HepG2 (cell line): Measurements from ENCODE around the gene MSGN1. TPM values are rescaled to one million over a fixed set of nuclear protein-coding genes. Genes with fewer than 3 reads are reported as not detected.
A peak's percentile ranks its signal among the peaks of the same experiment; 100 is the strongest.

ENCODE experiments used
- ATAC-seq: fragments of 200-7000 bp; cut with Tn5 transposase; 3 replicates; pipeline ENCODE4 v1.9.1; 2020; ENCODE audit warnings: mild to moderate bottlenecking, moderate library complexity
- BruUV-seq: library from RNA; stranded (reverse); fragments of 400-500 nt; replicated peaks from 2 replicates; lab custom pipeline; 2021; lab: Mats Ljungman, UMichigan
- CTCF ChIA-PET: fragments of 300-600 bp; formaldehyde crosslinking; extraction: SDS; loops from one replicate; lab custom pipeline; 2021; ENCODE audit warnings: low total read pairs, inconsistent platforms, low intra/inter-chr PET ratio; lab: Yijun Ruan, JAX
- POLR2A ChIA-PET: fragments of 350-600 bp; sonication (Branson Sonifier 250); formaldehyde crosslinking; loops from one replicate; lab custom pipeline; 2020; ENCODE audit warnings: antibody characterized with exemption, inconsistent platforms; lab: Yijun Ruan, JAX
- DNase-seq: peaks from one replicate; pipeline ENCODE4 v3.0.0-alpha.2; 2015; ENCODE audit warnings: low spot score
- FAIRE-seq: peaks from 3 replicates; lab custom pipeline; 2011; peaks lifted over from hg19 to GRCh38; lab: Jason Lieb, UNC
- H2AFZ ChIP-seq: one replicate; pipeline ENCODE4 v1.6.1; 2011; ENCODE audit warnings: low read length, inconsistent platforms
- H3K27ac ChIP-seq: fragments of 300-600 bp; 3 replicates; pipeline ENCODE4 v1.8.0; 2011; ENCODE audit warnings: mixed run types, mild to moderate bottlenecking, mixed read lengths, low read length, inconsistent platforms; ENCODE audit not compliant: insufficient read depth; ENCODE audit errors: extremely low read length
- H3K27me3 ChIP-seq, 2 experiments: fragments of 200-600 bp in 1 of 2; 2 replicates in 1 of 2; 3 replicates in 1 of 2; pipeline versions ENCODE4 v1.6.0 to v1.8.0; 2011; ENCODE audit warnings: low read length in 2 of 2, mild to moderate bottlenecking in 2 of 2, moderate library complexity in 2 of 2, inconsistent platforms in 1 of 2; ENCODE audit not compliant: insufficient read depth in 2 of 2, control insufficient read depth in 1 of 2
- H3K36me3 ChIP-seq, 2 experiments: fragments of 200-600 bp in 1 of 2; replicated peaks in 1 of 2; 2 replicates in 1 of 2; 3 replicates in 1 of 2; pipeline versions ENCODE4 v1.5.1 to v1.8.0; 2011; ENCODE audit warnings: low read length in 2 of 2, inconsistent platforms in 1 of 2; ENCODE audit not compliant: insufficient read depth in 2 of 2, control insufficient read depth in 1 of 2
- H3K4me1 ChIP-seq: 2 replicates; pipeline ENCODE4 v1.5.1; 2012; ENCODE audit warnings: low read length, inconsistent platforms; ENCODE audit not compliant: insufficient read depth
- H3K4me2 ChIP-seq: 2 replicates; pipeline ENCODE4 v1.6.0; 2011; ENCODE audit warnings: low read depth, low read length, inconsistent platforms
- H3K4me3 ChIP-seq, 3 experiments: fragments of 200-600 bp in 1 of 3; sonication (generic), shearing (Covaris generic) in 1 of 3; replicated peaks in 1 of 3; 2 replicates each; pipeline ENCODE4 v1.5.1; 2011 to 2016; ENCODE audit warnings: low read length in 3 of 3, inconsistent platforms in 2 of 3, low read depth in 2 of 3, mild to moderate bottlenecking in 2 of 3, control low read depth in 1 of 3, mixed read lengths in 1 of 3; ENCODE audit not compliant: insufficient read depth in 1 of 3
- H3K79me2 ChIP-seq: one replicate; pipeline ENCODE4 v1.6.1; 2011; ENCODE audit warnings: low read length, inconsistent platforms; ENCODE audit not compliant: insufficient read depth
- H3K9ac ChIP-seq: 2 replicates; pipeline ENCODE4 v1.6.0; 2011; ENCODE audit warnings: mild to moderate bottlenecking, low read depth, low read length, inconsistent platforms; ENCODE audit not compliant: insufficient read depth
- H3K9me3 ChIP-seq: 2 replicates; pipeline ENCODE4 v1.5.1; 2012; ENCODE audit warnings: mild to moderate bottlenecking, low read length
- H4K20me1 ChIP-seq: 2 replicates; pipeline ENCODE4 v1.6.0; 2011; ENCODE audit warnings: inconsistent platforms, mild to moderate bottlenecking, low read length, moderate library complexity; ENCODE audit not compliant: insufficient read depth
- AHR ChIP-seq: IDR thresholded peaks from 2 replicates; pipeline ENCODE4 v1.6.1; 2018; ENCODE audit warnings: missing genetic modification reagents, missing compliant biosample characterization
- CEBPB ChIP-seq: IDR thresholded peaks from 2 replicates; pipeline ENCODE4 v1.6.1; 2011; ENCODE audit warnings: low read depth, low read length, improper control_type of control experiment, borderline replicate concordance
- EED ChIP-seq: sonication (generic); formaldehyde crosslinking; IDR thresholded peaks from 2 replicates; pipeline ENCODE4 v1.5.0; 2020; ENCODE audit warnings: mild to moderate bottlenecking, missing genetic modification reagents
- HMGA1 ChIP-seq: sonication (generic); formaldehyde crosslinking; conservative IDR thresholded peaks from 2 replicates; pipeline ENCODE4 v1.4.0; 2020; ENCODE audit warnings: missing genetic modification reagents
- HNRNPL ChIP-seq: fragments of 200-400 bp; formaldehyde crosslinking; IDR thresholded peaks from 2 replicates; pipeline ENCODE4 v1.6.1; 2017; ENCODE audit warnings: mild to moderate bottlenecking, low read depth, low read length
- ISL2 ChIP-seq: sonication (generic); formaldehyde crosslinking; IDR thresholded peaks from 2 replicates; pipeline ENCODE4 v1.5.0; 2020; ENCODE audit warnings: missing genetic modification reagents
- MAFK ChIP-seq, 2 experiments: IDR thresholded peaks in 1 of 2; conservative IDR thresholded peaks in 1 of 2; 2 replicates each; pipeline ENCODE4 v1.6.1; 2011; ENCODE audit warnings: improper control_type of control experiment in 2 of 2, low read length in 2 of 2
- MTF1 ChIP-seq: sonication (generic); formaldehyde crosslinking; IDR thresholded peaks from 2 replicates; pipeline ENCODE4 v1.5.0; 2020; ENCODE audit warnings: missing genetic modification reagents
- MZF1 ChIP-seq: sonication (generic); formaldehyde crosslinking; IDR thresholded peaks from 2 replicates; pipeline ENCODE4 v1.8.1; 2023; ENCODE audit warnings: mild to moderate bottlenecking, missing genetic modification reagents, borderline replicate concordance
- PHB2 ChIP-seq: fragments of 450-650 bp; IDR thresholded peaks from 2 replicates; pipeline ENCODE4 v1.6.1; 2018; ENCODE audit not compliant: partially characterized antibody
- REPIN1 ChIP-seq: sonication (generic); formaldehyde crosslinking; IDR thresholded peaks from 2 replicates; pipeline ENCODE4 v1.8.0; 2022; ENCODE audit warnings: missing genetic modification reagents, low read depth, mild to moderate bottlenecking, borderline replicate concordance
- SIN3A ChIP-seq: IDR thresholded peaks from 2 replicates; pipeline ENCODE4 v1.6.1; 2011; ENCODE audit warnings: low read depth, mild to moderate bottlenecking, control low read depth, low read length, borderline replicate concordance
- TFAP4 ChIP-seq: sonication (generic); IDR thresholded peaks from 2 replicates; pipeline ENCODE4 v1.6.1; 2016; ENCODE audit warnings: low read depth, borderline replicate concordance
- ZFAT ChIP-seq: sonication (generic); formaldehyde crosslinking; conservative IDR thresholded peaks from 2 replicates; pipeline ENCODE4 v1.8.1; 2023; ENCODE audit warnings: missing genetic modification reagents, inconsistent platforms
- ZNF12 ChIP-seq: sonication (generic); formaldehyde crosslinking; IDR thresholded peaks from 2 replicates; pipeline ENCODE4 v1.5.0; 2020; ENCODE audit warnings: missing genetic modification reagents
- ZNF629 ChIP-seq: sonication (generic); formaldehyde crosslinking; conservative IDR thresholded peaks from 2 replicates; pipeline ENCODE4 v1.5.0; 2020; ENCODE audit warnings: missing genetic modification reagents
- WGBS: methylation state at CpG from one replicate; pipeline ENCODE4 v1.1.6; 2017; ENCODE audit warnings: low lambda C conversion rate; 5-methylcytosine and 5-hydroxymethylcytosine counted together
- in situ Hi-C: cut with HindIII; loops from 2 replicates; pipeline ENCODE4 v1.10.0; 2017; ENCODE audit warnings: low pct_unique_long_range_greater_than_20kb; ENCODE audit not compliant: extremely low pct_ligation_motif_present
- intact Hi-C: fragments of 100-400 bp; cut with micrococcal nuclease; formaldehyde crosslinking; loops from one replicate; pipeline ENCODE4 v1.10.0; 2022; ENCODE audit not compliant: unreplicated experiment
- polyA plus RNA-seq, 8 experiments: library from polyadenylated mRNA; depleted of rRNA in 3 of 8; stranded (reverse) in 7 of 8; unstranded in 1 of 8; fragments of >200 nt; fragmentation: Illumina TruSeq in 4 of 8; extraction: Trizol in 4 of 8; gene quantifications; 2 replicates each; pipeline versions ENCODE4 v1.2.1 to v1.2.3, GENCODE V29; 2011 to 2016; ENCODE audit warnings: low read depth in 4 of 8, missing spikeins in 1 of 8, mixed read lengths in 1 of 8; ENCODE audit not compliant: insufficient read depth in 1 of 8
- total RNA-seq, 5 experiments: library from RNA; depleted of rRNA; stranded (reverse); fragments of >200 nt; fragmentation: Illumina TruSeq; extraction: Trizol; gene quantifications; 2 replicates each; pipeline ENCODE4 v1.2.3, GENCODE V29; 2016; ENCODE audit warnings: low read depth in 1 of 5
- TF ChIP-seq, protein P1 (sequence below): sonication (generic); formaldehyde crosslinking; IDR thresholded peaks from 2 replicates; pipeline ENCODE4 v1.5.0; 2020; ENCODE audit warnings: mild to moderate bottlenecking, missing genetic modification reagents
- TF ChIP-seq, protein P2 (sequence below): sonication (generic); formaldehyde crosslinking; IDR thresholded peaks from 2 replicates; pipeline ENCODE4 v1.8.0; 2022; ENCODE audit warnings: missing genetic modification reagents, mild to moderate bottlenecking, borderline replicate concordance

The MSGN1 gene
- total and polyA plus RNA-seq, 2 of the 13 experiments (the other 11 are each of a cell fraction or from before 2014, with no cell fraction given) = not detected

DNA sequence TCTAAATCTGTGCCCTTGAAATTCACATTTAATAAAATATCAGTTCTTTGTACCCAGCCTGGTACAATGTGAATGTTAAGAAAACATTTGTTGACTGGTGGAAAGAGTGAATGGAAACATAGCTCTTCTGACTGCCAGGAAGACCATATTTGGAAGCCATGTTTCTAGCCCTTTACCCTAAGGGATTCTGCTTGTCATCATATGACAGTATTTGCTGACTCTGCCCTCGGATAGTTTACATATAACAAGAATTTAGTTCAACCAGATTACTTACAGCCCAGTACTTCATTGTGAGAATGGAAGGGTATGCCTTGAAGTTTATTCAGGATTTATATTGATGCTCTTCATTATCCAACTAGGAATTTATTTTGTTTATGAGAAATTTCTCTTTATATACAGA lies 48.4 kb downstream of the MSGN1 start:
- ChIA-PET POLR2A (no interaction called here), CTCF (no interaction called here)
- Histone ChIP-seq H3K4me1 (no peaks in the 10 kb centered on the region), H3K4me2 (no peak overlapping the region), H4K20me1 (no peaks in the 10 kb centered on the region), H3K36me3 (no peaks in the 10 kb centered on the region), H3K4me3 (no peak overlapping the region), H3K9me3 (no peaks in the 10 kb centered on the region), H3K27ac (no peak overlapping the region), H3K9ac (no peak overlapping the region), H2AFZ (no peak overlapping the region), H3K79me2 (no peaks in the 10 kb centered on the region), H3K27me3 (peaks cover 2 to 3% of the 10 kb centered on the region in 2 experiments; a peak in 2 of 5 replicates)
- DNase-seq (no peak), FAIRE-seq (no peak), ATAC-seq (no peak)
- in situ Hi-C loops (no loop called here), intact Hi-C loops (no loop called here)
- BruUV-seq = no TSS peak
- 0% methylated on average over 1 of the region's 1 CpG for WGBS
- TF ChIP-seq MAFK (conservative IDR thresholded peaks at IDR 0.05 in 1 of 2, IDR thresholded peaks at IDR 0.05 in 1 of 2; ENCODE audit: low read length in 2 of 2) = peak in 1 of 2 experiments; percentile 22; a peak in 1 of 4 replicates
- TF ChIP-seq CEBPB = no peak
- TF ChIP-seq, all 625 proteins: peak for 1

GRCh38 chr2:17867133-17867532 lies 50.9 kb downstream of the MSGN1 start:
- no peak overlapping the region for H3K27ac ChIP-seq
- no peaks in the 10 kb centered on the region for H3K36me3 ChIP-seq
- H2AFZ ChIP-seq = no peak overlapping the region
- in situ Hi-C loops (no loop called here), intact Hi-C loops (no loop called here)
- no peak overlapping the region for H3K4me2 ChIP-seq
- no peaks in the 10 kb centered on the region for H3K79me2 ChIP-seq
- FAIRE-seq = no peak
- no peak for DNase-seq
- H3K9ac ChIP-seq = no peak overlapping the region
- ATAC-seq = no peak
- BruUV-seq = no TSS peak
- H3K9me3 ChIP-seq = no peaks in the 10 kb centered on the region
- POLR2A ChIA-PET = no interaction called here
- no peak overlapping the region for H3K4me3 ChIP-seq
- CTCF ChIA-PET = no interaction called here
- peaks cover 2 to 6% of the 10 kb centered on the region in 2 experiments; a peak in 2 of 5 replicates for H3K27me3 ChIP-seq
- H3K4me1 ChIP-seq = no peaks in the 10 kb centered on the region
- no peaks in the 10 kb centered on the region for H4K20me1 ChIP-seq
- WGBS = 25% methylated on average over 2 of the region's 2 CpGs
- no peak for TF ChIP-seq AHR (CRISPR knock-in tag)
- no peak for TF ChIP-seq ISL2 (CRISPR knock-in tag)
- no peak for TF ChIP-seq EED
- no peak for TF ChIP-seq REPIN1 (CRISPR knock-in tag)
- TF ChIP-seq ZNF629 (CRISPR knock-in tag) = no peak
- no peak for TF ChIP-seq ZFAT (CRISPR knock-in tag)
- TF ChIP-seq, protein P1, sequence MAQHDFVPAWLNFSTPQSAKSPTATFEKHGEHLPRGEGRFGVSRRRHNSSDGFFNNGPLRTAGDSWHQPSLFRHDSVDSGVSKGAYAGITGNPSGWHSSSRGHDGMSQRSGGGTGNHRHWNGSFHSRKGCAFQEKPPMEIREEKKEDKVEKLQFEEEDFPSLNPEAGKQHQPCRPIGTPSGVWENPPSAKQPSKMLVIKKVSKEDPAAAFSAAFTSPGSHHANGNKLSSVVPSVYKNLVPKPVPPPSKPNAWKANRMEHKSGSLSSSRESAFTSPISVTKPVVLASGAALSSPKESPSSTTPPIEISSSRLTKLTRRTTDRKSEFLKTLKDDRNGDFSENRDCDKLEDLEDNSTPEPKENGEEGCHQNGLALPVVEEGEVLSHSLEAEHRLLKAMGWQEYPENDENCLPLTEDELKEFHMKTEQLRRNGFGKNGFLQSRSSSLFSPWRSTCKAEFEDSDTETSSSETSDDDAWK = no peak
- TF ChIP-seq, protein P2, sequence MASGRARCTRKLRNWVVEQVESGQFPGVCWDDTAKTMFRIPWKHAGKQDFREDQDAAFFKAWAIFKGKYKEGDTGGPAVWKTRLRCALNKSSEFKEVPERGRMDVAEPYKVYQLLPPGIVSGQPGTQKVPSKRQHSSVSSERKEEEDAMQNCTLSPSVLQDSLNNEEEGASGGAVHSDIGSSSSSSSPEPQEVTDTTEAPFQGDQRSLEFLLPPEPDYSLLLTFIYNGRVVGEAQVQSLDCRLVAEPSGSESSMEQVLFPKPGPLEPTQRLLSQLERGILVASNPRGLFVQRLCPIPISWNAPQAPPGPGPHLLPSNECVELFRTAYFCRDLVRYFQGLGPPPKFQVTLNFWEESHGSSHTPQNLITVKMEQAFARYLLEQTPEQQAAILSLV (CRISPR knock-in tag) = no peak
- no peak for TF ChIP-seq MZF1 (CRISPR knock-in tag)
- no peak for TF ChIP-seq TFAP4
- no peak for TF ChIP-seq MTF1 (CRISPR knock-in tag)
- no peak for TF ChIP-seq SIN3A
- no peak for TF ChIP-seq ZNF12 (CRISPR knock-in tag)
- TF ChIP-seq HNRNPL = no peak
- no peak for TF ChIP-seq PHB2
- no peak for TF ChIP-seq HMGA1 (CRISPR knock-in tag)
